ENCODE measurements around the gene MAPK1. TPM values are rescaled to one million over a fixed set of nuclear protein-coding genes. Genes with fewer than 3 reads are reported as not detected.

The MAPK1 gene
- total and polyA plus RNA-seq, 9 of the 15 experiments (the other 6 are each of a cell fraction or from before 2014, with no cell fraction given), result 46.3 to 575 (median 283) TPM

DNA sequence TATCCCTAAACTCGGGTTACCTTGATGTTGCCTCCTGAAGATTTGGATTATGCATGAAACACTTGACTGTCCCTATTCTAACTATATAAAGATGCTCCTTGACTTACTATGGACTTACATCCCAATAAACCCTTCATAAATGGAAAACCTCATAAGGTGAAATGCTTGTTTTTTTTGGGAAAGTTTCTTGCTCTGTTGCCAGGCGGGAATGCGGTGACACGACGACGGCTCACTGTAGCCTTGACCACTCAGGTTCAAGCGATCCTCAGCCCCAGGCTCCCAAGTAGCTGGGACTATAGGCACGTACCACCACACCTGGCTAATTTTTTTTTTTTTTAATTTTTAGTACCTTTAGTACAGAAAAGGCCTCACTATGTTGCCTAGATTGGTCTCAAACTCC, 10.6 kb downstream of the MAPK1 start (continued):
- TF ChIP-seq, protein P1, sequence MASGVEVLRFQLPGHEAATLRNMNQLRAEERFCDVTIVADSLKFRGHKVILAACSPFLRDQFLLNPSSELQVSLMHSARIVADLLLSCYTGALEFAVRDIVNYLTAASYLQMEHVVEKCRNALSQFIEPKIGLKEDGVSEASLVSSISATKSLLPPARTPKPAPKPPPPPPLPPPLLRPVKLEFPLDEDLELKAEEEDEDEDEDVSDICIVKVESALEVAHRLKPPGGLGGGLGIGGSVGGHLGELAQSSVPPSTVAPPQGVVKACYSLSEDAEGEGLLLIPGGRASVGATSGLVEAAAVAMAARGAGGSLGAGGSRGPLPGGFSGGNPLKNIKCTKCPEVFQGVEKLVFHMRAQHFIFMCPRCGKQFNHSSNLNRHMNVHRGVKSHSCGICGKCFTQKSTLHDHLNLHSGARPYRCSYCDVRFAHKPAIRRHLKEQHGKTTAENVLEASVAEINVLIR (CRISPR knock-in tag; IDR thresholded peaks at IDR 0.05), result no peak
- TF ChIP-seq, protein P2, sequence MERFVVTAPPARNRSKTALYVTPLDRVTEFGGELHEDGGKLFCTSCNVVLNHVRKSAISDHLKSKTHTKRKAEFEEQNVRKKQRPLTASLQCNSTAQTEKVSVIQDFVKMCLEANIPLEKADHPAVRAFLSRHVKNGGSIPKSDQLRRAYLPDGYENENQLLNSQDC (CRISPR knock-in tag; IDR thresholded peaks at IDR 0.05), result no peak
- TF ChIP-seq, protein P3, sequence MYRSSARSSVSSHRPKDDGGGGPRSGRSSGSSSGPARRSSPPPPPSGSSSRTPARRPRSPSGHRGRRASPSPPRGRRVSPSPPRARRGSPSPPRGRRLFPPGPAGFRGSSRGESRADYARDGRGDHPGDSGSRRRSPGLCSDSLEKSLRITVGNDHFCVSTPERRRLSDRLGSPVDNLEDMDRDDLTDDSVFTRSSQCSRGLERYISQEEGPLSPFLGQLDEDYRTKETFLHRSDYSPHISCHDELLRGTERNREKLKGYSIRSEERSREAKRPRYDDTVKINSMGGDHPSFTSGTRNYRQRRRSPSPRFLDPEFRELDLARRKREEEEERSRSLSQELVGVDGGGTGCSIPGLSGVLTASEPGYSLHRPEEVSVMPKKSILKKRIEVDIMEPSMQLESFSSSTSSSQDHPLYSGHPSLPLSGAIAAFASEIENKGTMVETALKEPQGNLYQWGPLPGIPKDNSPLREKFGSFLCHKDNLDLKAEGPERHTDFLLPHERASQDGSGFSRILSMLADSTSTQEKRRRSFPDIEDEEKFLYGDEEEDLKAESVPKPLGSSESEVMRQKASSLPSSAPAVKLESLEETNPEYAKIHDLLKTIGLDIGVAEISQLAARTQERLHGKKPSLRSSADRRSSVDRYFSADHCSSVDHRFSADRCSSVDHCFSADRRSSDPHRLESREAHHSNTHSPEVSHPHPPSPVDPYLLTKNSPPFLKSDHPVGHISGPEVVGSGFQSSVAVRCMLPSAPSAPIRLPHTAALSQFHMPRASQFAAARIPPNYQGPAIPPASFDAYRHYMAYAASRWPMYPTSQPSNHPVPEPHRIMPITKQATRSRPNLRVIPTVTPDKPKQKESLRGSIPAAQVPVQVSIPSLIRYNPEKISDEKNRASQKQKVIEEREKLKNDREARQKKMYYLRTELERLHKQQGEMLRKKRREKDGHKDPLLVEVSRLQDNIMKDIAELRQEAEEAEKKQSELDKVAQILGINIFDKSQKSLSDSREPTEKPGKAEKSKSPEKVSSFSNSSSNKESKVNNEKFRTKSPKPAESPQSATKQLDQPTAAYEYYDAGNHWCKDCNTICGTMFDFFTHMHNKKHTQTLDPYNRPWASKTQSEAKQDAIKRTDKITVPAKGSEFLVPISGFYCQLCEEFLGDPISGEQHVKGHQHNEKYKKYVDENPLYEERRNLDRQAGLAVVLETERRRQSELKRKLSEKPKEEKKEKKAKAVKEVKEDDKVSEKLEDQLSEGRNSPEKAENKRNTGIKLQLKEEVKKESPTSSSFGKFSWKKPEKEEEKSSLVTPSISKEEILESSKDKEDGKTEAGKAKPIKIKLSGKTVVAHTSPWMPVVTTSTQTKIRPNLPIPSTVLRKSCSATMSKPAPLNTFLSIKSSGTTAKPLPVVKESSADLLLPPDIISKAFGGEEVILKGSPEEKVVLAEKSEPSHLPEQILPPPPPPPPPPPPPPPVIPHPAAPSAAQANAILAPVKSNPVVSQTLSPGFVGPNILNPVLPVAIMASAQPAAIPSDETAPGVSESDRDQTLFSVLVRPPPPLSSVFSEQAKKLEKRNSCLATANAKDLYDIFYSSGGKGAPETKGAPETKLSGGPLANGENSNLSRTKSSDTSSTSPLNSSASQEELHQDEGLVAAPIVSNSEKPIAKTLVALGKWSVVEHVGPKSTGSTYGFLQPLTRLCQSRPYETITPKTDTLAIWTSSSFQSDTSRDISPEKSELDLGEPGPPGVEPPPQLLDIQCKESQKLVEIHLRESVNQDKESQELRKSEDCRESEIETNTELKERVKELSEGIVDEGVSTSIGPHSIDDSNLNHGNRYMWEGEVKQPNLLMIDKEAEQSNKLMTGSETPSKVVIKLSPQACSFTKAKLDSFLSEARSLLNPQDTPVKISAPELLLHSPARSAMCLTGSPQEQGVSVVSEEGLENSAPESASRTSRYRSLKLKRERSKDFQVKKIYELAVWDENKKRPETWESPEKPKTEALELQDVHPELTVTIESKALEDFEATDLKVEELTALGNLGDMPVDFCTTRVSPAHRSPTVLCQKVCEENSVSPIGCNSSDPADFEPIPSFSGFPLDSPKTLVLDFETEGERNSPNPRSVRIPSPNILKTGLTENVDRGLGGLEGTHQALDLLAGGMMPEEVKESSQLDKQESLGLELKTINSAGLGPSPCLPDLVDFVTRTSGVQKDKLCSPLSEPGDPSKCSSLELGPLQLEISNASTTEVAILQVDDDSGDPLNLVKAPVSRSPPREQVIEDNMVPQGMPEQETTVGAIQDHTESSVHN (IDR thresholded peaks at IDR 0.05; ENCODE audit: borderline replicate concordance in 1 of 2, low read depth in 1 of 2), result no peak
